GM13977 (cell line): ENCODE data around the gene RPS6KA1.

Experiments used
- DNase-seq: peaks from one replicate; pipeline ENCODE4 v3.0.0; 2012; ENCODE audit warnings: low spot score
- CTCF ChIP-seq: IDR thresholded peaks from 2 replicates; pipeline ENCODE4 v1.5.1; 2012; ENCODE audit warnings: mild to moderate bottlenecking, control low read depth; ENCODE audit not compliant: insufficient read depth; ENCODE audit errors: extremely low read depth, missing control alignments
- in situ Hi-C: fragments of 300-500 bp; cut with MboI; formaldehyde crosslinking; loops from one replicate; pipeline ENCODE4 v1.12.0; 2022; ENCODE audit warnings: low sequenced_read_pairs, low pct_unique_long_range_greater_than_20kb, mixed read lengths, inconsistent platforms; ENCODE audit not compliant: unreplicated experiment

The RPS6KA1 gene

GRCh38 chr1:26530410-26530894 lies 891 bp downstream of the RPS6KA1 start:
- no peak for TF ChIP-seq CTCF
- no peak for DNase-seq
- in situ Hi-C loops, result no loop called here

GRCh38 chr1:26530895-26531598 lies 1.5 kb downstream of the RPS6KA1 start:
- peak; percentile 27 for TF ChIP-seq CTCF
- DNase-seq, result peak; percentile 59
- in situ Hi-C loops, result no loop called here

- DNase-seq, result no peak
Observed at GRCh38 chr1:26531651-26532131, 2.1 kb downstream of the RPS6KA1 start.

GRCh38 chr1:26533951-26534509 lies 4.5 kb downstream of the RPS6KA1 start:
- in situ Hi-C loops, result no loop called here

More at GRCh38 chr1:26531651-26532131, 2.1 kb downstream of the RPS6KA1 start:
- in situ Hi-C loops, result no loop called here
- TF ChIP-seq CTCF, result no peak

GRCh38 chr1:26535201-26535600 lies 5.6 kb downstream of the RPS6KA1 start:
- TF ChIP-seq CTCF, result no peak
- DNase-seq, result no peak
- in situ Hi-C loops, result no loop called here

More at GRCh38 chr1:26533951-26534509, 4.5 kb downstream of the RPS6KA1 start:
- no peak for DNase-seq
- TF ChIP-seq CTCF, result no peak

GRCh38 chr1:26536081-26536480 lies 6.5 kb downstream of the RPS6KA1 start:
- no peak for DNase-seq
- TF ChIP-seq CTCF, result no peak
- in situ Hi-C loops, result no loop called here
